OCI-M2 (cell line): Measurements from ENCODE around the gene SYDE2.
"Not testable (repeated sequence)": the region's sequence is repeated elsewhere in the genome, so short reads cannot be mapped to it uniquely, and the experiment has no call there.

ENCODE experiments used
- DNase-seq: peaks from one replicate; lab custom pipeline; 2025; ENCODE audit not compliant: unreplicated experiment; lab: John Stamatoyannopoulos, UW

SYDE2 gene, protein sequence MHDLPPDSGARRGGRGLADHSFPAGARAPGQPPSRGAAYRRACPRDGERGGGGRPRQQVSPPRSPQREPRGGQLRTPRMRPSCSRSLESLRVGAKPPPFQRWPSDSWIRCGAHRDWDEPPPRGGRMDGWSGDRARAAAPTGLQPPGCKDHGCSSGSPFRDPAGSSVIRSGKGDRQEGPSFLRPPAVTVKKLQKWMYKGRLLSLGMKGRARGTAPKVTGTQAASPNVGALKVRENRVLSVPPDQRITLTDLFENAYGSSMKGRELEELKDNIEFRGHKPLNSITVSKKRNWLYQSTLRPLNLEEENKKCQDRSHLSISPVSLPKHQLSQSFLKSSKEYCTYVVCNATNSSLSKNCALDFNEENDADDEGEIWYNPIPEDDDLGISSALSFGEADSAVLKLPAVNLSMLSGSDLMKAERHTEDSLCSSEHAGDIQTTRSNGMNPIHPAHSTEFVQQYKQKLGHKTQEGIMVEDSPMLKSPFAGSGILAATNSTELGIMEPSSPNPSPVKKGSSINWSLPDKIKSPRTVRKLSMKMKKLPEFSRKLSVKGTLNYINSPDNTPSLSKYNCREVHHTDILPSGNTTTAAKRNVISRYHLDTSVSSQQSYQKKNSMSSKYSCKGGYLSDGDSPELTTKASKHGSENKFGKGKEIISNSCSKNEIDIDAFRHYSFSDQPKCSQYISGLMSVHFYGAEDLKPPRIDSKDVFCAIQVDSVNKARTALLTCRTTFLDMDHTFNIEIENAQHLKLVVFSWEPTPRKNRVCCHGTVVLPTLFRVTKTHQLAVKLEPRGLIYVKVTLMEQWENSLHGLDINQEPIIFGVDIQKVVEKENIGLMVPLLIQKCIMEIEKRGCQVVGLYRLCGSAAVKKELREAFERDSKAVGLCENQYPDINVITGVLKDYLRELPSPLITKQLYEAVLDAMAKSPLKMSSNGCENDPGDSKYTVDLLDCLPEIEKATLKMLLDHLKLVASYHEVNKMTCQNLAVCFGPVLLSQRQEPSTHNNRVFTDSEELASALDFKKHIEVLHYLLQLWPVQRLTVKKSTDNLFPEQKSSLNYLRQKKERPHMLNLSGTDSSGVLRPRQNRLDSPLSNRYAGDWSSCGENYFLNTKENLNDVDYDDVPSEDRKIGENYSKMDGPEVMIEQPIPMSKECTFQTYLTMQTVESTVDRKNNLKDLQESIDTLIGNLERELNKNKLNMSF

DNA sequence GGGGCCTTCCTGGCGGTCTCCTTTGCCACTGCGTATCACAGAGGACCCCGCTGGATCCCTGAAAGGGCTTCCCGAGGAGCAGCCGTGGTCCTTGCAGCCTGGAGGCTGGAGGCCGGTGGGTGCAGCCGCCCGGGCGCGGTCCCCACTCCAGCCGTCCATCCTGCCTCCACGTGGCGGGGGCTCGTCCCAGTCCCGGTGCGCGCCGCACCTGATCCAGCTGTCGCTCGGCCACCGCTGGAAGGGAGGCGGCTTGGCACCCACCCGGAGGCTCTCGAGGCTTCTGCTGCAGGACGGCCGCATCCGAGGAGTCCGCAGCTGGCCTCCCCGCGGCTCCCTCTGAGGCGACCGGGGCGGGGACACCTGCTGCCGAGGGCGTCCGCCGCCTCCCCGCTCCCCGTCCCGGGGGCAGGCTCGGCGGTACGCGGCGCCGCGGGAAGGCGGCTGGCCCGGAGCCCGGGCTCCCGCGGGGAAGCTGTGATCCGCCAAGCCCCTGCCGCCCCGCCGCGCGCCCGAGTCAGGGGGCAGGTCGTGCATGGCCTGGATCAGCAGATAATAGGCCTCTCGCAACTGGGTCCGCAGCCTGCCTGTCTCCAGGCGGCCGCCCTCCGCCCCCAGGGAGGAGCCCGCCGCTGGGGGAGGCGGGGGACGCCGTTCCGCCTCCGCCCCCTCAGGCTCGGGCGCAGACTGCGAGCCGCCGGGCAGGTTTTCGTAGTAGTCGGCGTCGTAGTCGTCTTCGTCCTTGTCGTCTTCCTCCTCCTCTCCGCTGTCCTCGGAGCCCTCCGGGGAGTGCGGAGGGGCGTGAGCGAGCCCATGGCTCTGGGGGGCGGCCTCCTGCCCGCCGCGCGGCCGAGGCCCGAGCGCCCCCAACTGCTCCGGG lies at the start of gene SYDE2:
Gene SYDE2 (minus strand): TSS at position 554 of the 877 bp plus-strand sequence. CDS start 20 bp downstream, at position 534.
- DNase-seq = no peak

- not testable (repeated sequence) for DNase-seq
These were observed 48.2 kb upstream of the SYDE2 start for GRCh38 chr1:85249042-85249441.

GRCh38 chr1:85245891-85246290 lies 45.1 kb upstream of the SYDE2 start:
- DNase-seq = no peak

GRCh38 chr1:85245456-85245855 lies 44.6 kb upstream of the SYDE2 start:
- DNase-seq = no peak

- no peak for DNase-seq
These were observed 43.6 kb upstream of the SYDE2 start for GRCh38 chr1:85244271-85245061.

DNA sequence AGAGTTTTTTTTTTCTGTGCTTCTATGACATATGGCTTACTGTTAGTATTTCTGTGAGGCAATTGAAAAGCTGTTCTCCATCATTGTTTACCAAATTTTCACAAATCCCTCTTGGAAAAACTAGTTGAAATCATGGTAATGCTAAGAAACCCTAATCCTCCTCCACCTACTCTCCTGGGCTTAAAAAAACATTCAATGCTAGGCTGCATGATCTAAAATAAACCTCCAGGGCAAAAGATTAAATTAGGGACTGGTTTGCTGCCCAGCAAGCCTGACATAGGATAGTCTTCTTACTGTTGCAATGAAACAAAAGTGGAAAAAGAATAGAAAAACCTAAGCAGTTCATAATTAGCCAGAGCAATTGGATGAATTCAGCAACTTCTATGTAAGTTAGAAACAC lies 42.6 kb upstream of the SYDE2 start:
- DNase-seq = no peak

- no peak for DNase-seq
These were observed 39.8 kb upstream of the SYDE2 start for GRCh38 chr1:85240643-85241042.

DNA sequence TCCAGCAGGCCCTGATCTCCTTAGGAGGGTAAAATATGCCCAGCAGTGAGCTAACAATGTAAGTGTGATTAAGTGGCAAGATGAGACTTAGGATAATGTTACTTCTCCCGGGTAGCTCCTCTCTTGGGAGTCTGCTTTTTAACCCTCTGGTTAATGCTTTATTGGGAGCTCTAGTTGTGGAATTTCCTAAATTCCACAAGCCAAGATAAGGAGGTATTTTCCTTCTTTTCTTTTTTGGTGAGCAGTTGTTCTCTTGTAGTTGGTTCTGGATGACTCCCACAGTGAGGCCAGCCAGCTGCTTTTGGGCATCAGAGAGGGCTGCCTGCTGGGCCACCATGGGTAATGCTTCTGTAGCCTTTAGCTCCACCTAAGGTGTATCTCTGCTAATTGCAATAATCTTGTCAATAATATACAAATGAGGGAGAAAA lies 39.4 kb upstream of the SYDE2 start:
- DNase-seq = no peak

DNA sequence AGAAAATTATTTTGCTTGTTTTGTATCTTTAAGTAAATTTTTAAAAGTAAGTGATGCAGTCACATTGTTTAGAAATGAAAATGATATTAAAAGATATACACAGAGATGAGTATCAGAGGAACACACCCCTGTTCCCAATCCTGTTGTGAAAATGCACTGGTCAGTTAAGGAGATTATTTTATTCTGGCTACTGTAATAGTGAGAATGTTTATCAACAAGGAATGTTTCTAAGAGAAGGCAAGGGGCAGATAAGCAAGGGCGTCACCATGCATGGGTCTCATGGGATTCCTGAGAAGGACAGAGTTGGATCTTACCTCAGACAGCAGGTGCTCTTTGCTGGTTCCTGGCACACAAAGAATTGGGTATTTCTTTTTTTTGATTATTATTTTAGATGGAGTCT lies 36.8 kb upstream of the SYDE2 start:
- DNase-seq = no peak

DNA sequence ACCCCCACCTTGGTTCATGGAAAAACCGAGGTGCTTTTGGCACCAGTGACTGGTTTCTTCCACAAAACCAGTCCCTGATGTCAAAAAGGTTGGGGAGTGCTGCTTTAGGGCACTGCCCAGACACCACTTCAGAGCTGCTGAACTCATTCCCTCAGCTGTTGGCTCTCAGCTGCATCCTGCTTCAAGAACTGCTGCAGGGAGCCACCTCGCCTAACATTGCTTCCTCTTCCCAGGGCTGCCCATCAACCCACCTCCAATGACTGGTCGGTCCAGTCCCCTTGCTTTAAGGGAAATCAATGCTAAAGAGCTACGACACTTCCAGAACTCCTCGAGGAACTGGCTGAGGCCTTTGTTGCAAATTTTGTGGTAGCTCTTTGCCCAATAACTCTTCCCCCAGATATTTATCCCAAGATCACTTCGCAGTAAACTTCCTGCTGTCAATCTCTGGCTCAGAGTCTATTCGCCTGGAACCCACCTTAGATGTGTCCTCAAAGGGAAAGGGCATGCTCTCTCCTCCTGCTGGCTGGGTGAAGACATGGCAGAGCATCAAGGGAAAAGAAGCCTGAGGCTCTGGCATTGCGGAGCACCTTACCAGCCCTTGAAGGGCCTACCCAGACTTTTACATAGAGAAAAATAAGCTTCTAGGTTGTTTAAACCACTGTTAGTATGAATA lies 29.6 kb upstream of the SYDE2 start:
- DNase-seq = no peak

DNA sequence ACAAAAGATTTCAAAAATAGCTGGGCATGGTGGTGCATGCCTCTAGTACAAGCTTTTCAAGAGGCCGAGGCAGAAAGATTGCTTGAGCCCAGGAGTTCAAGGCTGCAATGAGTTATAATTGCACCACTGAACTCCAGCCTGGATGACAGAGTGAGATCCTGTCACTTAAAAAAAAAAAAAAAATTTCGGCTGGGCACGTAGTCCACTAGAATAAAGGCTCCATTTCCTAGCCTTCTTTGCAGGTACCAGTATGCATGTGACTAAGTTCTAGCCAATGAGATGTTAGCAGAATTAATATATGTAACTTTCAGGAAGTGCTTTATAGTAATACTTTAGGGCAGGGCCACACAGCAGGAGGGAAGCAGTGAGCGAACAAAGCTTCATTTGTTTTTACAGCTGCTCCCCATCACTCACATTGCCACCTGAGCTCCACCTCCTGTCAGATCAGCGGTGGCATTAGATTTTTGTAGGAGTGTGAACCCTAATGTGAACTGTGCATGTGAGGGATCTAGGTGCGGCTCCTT lies 28.8 kb upstream of the SYDE2 start:
- DNase-seq = no peak

DNA sequence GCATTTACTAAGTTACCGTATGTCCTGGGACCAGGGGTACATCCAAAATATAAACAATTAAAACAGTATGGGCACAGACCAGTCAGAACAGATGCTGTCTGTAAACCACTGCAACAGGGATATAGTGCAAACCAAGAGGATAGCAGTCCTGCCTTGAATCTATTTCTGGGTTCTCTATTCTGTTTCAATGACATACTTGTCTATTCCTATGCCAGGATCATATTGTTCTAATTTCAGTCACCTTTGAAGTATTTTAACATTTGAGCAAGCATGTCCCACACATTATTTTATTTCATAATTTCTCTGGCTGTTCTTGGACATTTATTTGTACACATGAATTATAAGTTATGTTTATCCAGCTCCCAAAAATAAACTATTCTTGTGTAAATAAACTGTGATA lies 28.2 kb upstream of the SYDE2 start:
- DNase-seq = no peak

DNA sequence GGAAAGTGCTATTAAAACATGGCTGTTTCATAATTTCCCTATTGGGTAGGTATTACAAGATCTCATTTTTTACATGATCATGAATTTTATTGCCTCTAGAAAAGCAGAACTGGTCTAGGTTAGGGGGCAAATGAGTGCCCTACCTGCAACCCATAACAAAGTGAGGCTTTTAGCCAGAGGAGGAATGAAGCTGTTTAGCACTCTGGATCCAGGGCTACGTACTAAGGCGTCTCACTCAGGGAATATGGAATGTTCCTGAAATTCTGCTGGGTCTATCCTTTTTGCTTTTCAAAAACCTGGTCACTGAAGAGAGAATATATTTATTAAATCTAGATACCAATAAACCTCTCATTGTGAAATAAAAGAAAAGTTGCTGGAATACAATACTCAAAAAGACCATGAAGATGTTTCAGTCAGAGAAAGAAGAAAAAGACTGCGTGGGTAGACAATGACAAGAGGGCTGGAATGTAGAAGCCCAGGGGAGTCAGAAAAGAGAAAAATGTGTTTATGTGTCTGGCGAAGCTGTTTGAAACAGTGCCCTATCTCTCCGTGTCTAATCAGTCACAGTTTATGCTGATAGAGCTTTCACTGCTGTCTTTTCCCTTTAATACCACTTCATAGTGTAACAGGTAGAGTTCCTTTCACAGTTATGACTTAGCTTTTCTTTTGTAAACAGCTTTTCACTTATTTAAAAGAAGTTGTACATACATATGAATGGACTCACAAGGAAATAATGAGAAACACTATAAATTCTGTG lies 25.0 kb upstream of the SYDE2 start:
- DNase-seq = no peak

DNA sequence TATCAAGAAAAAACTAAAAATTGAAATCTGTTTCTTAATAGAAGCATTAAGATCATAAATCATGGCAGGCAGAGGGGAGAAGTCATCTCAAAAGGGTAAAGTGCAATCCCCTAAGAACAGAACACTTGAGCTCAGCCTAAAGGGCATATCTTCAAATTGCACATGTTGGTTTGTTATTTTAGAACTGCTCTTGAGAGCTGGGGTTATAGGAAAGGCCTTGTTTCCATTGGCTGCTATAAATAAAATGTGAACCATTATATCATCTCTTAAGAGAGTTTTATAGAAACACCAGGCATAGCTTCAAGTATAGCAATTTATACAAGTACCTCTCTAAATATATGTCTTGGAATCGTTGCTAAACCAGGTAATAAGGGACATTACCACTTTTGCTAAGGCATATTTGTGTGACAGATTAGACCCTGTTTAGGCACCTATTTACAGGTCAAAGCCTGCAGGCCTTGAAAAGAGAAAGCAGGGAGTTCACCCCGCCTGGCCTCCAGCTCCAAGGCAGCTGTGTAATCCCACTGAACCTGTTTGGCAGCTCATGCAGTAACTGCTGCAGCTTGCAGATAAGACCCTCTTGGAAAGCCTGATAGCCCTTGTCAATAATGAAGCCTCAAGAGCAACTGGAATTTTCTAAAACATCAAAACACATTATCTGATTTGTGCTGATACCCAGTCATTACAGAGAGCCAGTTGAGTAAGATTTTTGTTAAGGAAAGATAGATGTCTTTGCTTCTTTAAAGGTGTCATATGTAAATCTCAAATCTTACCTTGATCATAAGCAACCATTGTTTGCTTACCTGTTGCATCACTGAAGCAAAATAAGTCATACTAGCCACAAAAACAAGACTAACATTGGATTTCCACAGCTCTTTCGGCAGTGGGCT lies 24.2 kb upstream of the SYDE2 start:
- DNase-seq = peak; percentile 94

DNA sequence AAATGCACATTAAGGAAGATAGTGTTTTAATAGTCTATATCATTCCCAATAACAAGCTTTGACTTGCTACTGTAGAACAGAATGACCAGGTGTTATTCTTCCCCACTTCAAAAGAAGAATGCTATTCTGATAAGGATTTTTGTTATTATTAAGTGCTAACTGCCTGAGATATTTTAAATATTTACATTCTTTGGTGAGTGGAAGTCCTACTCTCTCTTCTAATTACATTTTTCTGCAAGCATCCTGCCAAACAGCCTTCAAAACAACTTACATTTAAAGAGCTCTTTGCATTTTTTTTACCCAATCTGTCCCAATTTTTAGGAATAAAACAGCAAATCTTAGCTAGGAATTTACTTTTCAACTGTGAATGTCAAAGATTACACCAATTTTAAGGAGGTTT lies 23.5 kb upstream of the SYDE2 start:
- DNase-seq = no peak

GRCh38 chr1:85223334-85223733 lies 22.5 kb upstream of the SYDE2 start:
- no peak for DNase-seq

- DNase-seq = no peak
These were observed 20.0 kb upstream of the SYDE2 start for GRCh38 chr1:85220756-85221201.
